Liver (tissue), 9 donors: ENCODE results near the gene PPA1. TPM values are rescaled to one million over a fixed set of nuclear protein-coding genes. Genes with fewer than 3 reads are reported as not detected.

ENCODE experiments used
- DNase-seq: peaks from one replicate; pipeline ENCODE4 v3.0.0-alpha.2; 2017; ENCODE audit warnings: low spot score
- H3K27ac ChIP-seq, 2 donors: one replicate each; pipeline ENCODE4 v1.7.0; 2013; ENCODE audit warnings: inconsistent platforms in 2 of 2, low read length in 2 of 2, control low read depth in 1 of 2, low read depth in 1 of 2, mild to moderate bottlenecking in 1 of 2
- H3K27me3 ChIP-seq, 4 donors: one replicate each; pipeline versions ENCODE4 v1.6.1 to v1.7.0; 2013; ENCODE audit warnings: low read length in 3 of 4, inconsistent platforms in 1 of 4, mild to moderate bottlenecking in 1 of 4, moderate library complexity in 1 of 4; ENCODE audit not compliant: control insufficient read depth in 4 of 4, insufficient read depth in 4 of 4
- H3K36me3 ChIP-seq, 4 donors: one replicate each; pipeline versions ENCODE4 v1.6.1 to v1.7.0; 2013; ENCODE audit warnings: low read length in 3 of 4, mild to moderate bottlenecking in 3 of 4, low read depth in 1 of 4, moderate library complexity in 1 of 4; ENCODE audit not compliant: control insufficient read depth in 4 of 4, insufficient read depth in 3 of 4
- H3K4me1 ChIP-seq, 4 donors: one replicate each; pipeline versions ENCODE4 v1.6.1 to v1.7.0; 2013; ENCODE audit warnings: low read length in 3 of 4, mild to moderate bottlenecking in 3 of 4, moderate library complexity in 1 of 4; ENCODE audit not compliant: control insufficient read depth in 4 of 4, insufficient read depth in 4 of 4
- H3K4me3 ChIP-seq, 3 donors: one replicate each; pipeline versions ENCODE4 v1.6.1 to v1.7.0; 2013; ENCODE audit warnings: low read length in 3 of 3, control low read depth in 1 of 3, low read depth in 1 of 3, mild to moderate bottlenecking in 1 of 3
- H3K9ac ChIP-seq, 2 donors: one replicate each; pipeline ENCODE4 v1.7.0; 2013; ENCODE audit warnings: low read length in 2 of 2, mild to moderate bottlenecking in 2 of 2, moderate library complexity in 2 of 2, control low read depth in 1 of 2, low read depth in 1 of 2
- H3K9me3 ChIP-seq, 4 donors: one replicate each; pipeline versions ENCODE4 v1.6.1 to v1.7.0; 2013; ENCODE audit warnings: low read length in 3 of 4; ENCODE audit not compliant: control insufficient read depth in 4 of 4
- EGR1 ChIP-seq, 2 donors: IDR thresholded peaks; 2 replicates each; pipeline ENCODE4 v1.6.1; 2016 to 2018; ENCODE audit warnings: antibody characterized with exemption in 2 of 2, low read depth in 2 of 2
- FOXA1 ChIP-seq: IDR thresholded peaks from 2 replicates; pipeline ENCODE4 v1.6.1; 2016; ENCODE audit warnings: antibody characterized with exemption
- FOXA2 ChIP-seq: IDR thresholded peaks from 2 replicates; pipeline ENCODE4 v1.6.1; 2016; ENCODE audit warnings: antibody characterized with exemption
- GABPA ChIP-seq, 2 donors: IDR thresholded peaks in 1 of 2; conservative IDR thresholded peaks in 1 of 2; 2 replicates each; pipeline ENCODE4 v1.6.1; 2016; ENCODE audit warnings: antibody characterized with exemption in 2 of 2, mild to moderate bottlenecking in 1 of 2, moderate library complexity in 1 of 2
- HNF4A ChIP-seq, 2 donors: conservative IDR thresholded peaks; 2 replicates each; pipeline ENCODE4 v1.6.1; 2016; ENCODE audit warnings: antibody characterized with exemption in 2 of 2, mild to moderate bottlenecking in 2 of 2
- HNF4G ChIP-seq: IDR thresholded peaks from 2 replicates; pipeline ENCODE4 v1.6.1; 2016; ENCODE audit warnings: antibody characterized with exemption
- JUND ChIP-seq, 2 donors: IDR thresholded peaks; 2 replicates each; pipeline ENCODE4 v1.6.1; 2016; ENCODE audit warnings: antibody characterized with exemption in 2 of 2
- NR2F2 ChIP-seq: IDR thresholded peaks from 2 replicates; pipeline ENCODE4 v1.6.1; 2016; ENCODE audit warnings: antibody characterized with exemption
- RAD21 ChIP-seq, 2 donors: IDR thresholded peaks; 2 replicates each; pipeline ENCODE4 v1.6.1; 2016; ENCODE audit warnings: antibody characterized with exemption in 2 of 2, mild to moderate bottlenecking in 2 of 2
- RXRA ChIP-seq, 2 donors: IDR thresholded peaks; 2 replicates each; pipeline ENCODE4 v1.6.1; 2017 to 2018; ENCODE audit warnings: antibody characterized with exemption in 2 of 2, mild to moderate bottlenecking in 1 of 2
- SP1 ChIP-seq: IDR thresholded peaks from 2 replicates; pipeline ENCODE4 v1.6.1; 2018; ENCODE audit warnings: antibody characterized with exemption, mild to moderate bottlenecking
- TAF1 ChIP-seq: conservative IDR thresholded peaks from 2 replicates; pipeline ENCODE4 v1.6.1; 2016; ENCODE audit warnings: antibody characterized with exemption, mild to moderate bottlenecking
- YY1 ChIP-seq: IDR thresholded peaks from 2 replicates; pipeline ENCODE4 v1.6.1; 2016; ENCODE audit warnings: antibody characterized with exemption, mild to moderate bottlenecking
- WGBS: extraction: QIAGEN DNeasy Blood & Tissue Kit; methylation state at CpG from one replicate; pipeline ENCODE4 v1.1.7; 2013; 5-methylcytosine and 5-hydroxymethylcytosine counted together
- polyA plus RNA-seq, 2 donors: library from polyadenylated mRNA; stranded (reverse) in 1 of 2; unstranded in 1 of 2; fragments of 200-250 nt in 1 of 2; fragments of >200 nt in 1 of 2; fragmentation: Nextera tagmentation in 1 of 2; extraction: Ambion mirVana in 1 of 2; gene quantifications; one replicate each; pipeline versions ENCODE4 v1.2.1 to v1.2.3, GENCODE V29; 2013 to 2015
- total RNA-seq, 2 donors: library from RNA; depleted of rRNA; stranded (reverse); fragments of >200 nt; gene quantifications; one replicate each; pipeline ENCODE4 v1.2.3, GENCODE V29; 2014
- TF ChIP-seq, protein P1 (sequence below): IDR thresholded peaks from 2 replicates; pipeline ENCODE4 v1.6.1; 2016; ENCODE audit warnings: antibody characterized with exemption, mild to moderate bottlenecking
- TF ChIP-seq, protein P2 (sequence below): IDR thresholded peaks from 2 replicates; pipeline ENCODE4 v1.6.1; 2016; ENCODE audit warnings: antibody characterized with exemption
- TF ChIP-seq, protein P3 (sequence below): fragments of 150-350 bp; IDR thresholded peaks from 2 replicates; pipeline ENCODE4 v1.5.1; 2017; ENCODE audit warnings: improper control_type of control experiment, low read depth, low read length; ENCODE audit not compliant: missing input control
- TF ChIP-seq, protein P4 (sequence below): IDR thresholded peaks from 2 replicates; pipeline ENCODE4 v1.6.1; 2016; ENCODE audit warnings: antibody characterized with exemption
- TF ChIP-seq, protein P5 (sequence below): IDR thresholded peaks from 2 replicates; pipeline ENCODE4 v1.6.1; 2016; ENCODE audit warnings: antibody characterized with exemption
- donor health status: healthy.
- donor health status: healthy.
- donor health status: healthy.
- donor health status: healthy.
- donor health status: healthy.

The PPA1 gene
- total and polyA plus RNA-seq, 4 donors = 91.1 to 111 (median 99.4) TPM

DNA sequence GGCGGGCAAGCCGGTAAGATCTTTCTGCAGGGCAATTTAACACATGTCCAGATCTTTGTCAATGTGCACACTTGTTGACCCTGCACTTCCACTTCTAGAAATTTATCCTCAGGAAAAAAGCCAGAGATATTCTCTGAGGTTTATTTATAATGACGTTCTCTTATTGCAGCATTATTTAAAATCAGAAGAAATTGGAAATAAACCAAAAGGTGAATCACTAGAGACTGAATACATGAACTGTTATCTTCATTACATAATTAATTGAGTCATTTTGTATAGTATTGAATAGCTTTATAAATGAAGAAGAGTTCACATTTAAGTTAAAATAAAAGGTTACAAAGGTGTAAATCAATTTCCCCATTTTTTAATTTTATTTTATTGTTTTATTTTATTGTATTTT lies 46.7 kb downstream of the PPA1 start:
- no peak for DNase-seq
- no peak overlapping the region for H3K27ac ChIP-seq
- WGBS = 80% methylated on average over 3 of the region's 3 CpGs

DNA sequence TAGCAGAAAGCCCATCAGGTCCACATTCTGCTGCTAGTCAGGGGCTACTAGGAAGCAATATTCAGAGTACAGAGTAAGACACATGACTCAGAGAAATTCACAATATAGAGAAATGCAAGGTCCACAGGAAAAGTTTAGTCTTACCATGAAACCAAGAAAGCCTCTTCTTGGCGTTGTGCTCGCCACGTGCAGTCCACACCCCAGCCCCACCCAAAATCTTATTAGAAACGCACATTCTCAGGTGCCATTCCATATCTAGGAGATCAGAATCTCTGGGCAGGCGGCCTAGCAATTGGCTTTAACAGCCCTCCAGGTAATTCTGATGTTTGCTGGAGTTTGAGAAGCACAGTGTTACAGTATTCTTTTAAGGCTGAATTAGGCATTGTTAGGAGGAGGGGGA lies 47.1 kb downstream of the PPA1 start:
- no peaks in the 10 kb centered on the region for H3K4me1 ChIP-seq
- DNase-seq = no peak
- 84% methylated on average over 5 of the region's 5 CpGs for WGBS
- TF ChIP-seq, protein P1, sequence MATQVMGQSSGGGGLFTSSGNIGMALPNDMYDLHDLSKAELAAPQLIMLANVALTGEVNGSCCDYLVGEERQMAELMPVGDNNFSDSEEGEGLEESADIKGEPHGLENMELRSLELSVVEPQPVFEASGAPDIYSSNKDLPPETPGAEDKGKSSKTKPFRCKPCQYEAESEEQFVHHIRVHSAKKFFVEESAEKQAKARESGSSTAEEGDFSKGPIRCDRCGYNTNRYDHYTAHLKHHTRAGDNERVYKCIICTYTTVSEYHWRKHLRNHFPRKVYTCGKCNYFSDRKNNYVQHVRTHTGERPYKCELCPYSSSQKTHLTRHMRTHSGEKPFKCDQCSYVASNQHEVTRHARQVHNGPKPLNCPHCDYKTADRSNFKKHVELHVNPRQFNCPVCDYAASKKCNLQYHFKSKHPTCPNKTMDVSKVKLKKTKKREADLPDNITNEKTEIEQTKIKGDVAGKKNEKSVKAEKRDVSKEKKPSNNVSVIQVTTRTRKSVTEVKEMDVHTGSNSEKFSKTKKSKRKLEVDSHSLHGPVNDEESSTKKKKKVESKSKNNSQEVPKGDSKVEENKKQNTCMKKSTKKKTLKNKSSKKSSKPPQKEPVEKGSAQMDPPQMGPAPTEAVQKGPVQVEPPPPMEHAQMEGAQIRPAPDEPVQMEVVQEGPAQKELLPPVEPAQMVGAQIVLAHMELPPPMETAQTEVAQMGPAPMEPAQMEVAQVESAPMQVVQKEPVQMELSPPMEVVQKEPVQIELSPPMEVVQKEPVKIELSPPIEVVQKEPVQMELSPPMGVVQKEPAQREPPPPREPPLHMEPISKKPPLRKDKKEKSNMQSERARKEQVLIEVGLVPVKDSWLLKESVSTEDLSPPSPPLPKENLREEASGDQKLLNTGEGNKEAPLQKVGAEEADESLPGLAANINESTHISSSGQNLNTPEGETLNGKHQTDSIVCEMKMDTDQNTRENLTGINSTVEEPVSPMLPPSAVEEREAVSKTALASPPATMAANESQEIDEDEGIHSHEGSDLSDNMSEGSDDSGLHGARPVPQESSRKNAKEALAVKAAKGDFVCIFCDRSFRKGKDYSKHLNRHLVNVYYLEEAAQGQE = no peak
- TF ChIP-seq HNF4A (conservative IDR thresholded peaks at IDR 0.05) (no peak), TAF1 (no peak), NR2F2 (no peak), JUND (IDR thresholded peaks at IDR 0.05) (no peak), YY1 (no peak), RAD21 (IDR thresholded peaks at IDR 0.05) (no peak), SP1 (no peak)

More for the DNA sequence above, 46.7 kb downstream of the PPA1 start:
- Histone ChIP-seq H3K27me3 (no peaks in the 10 kb centered on the region), H3K36me3 (no peaks in the 10 kb centered on the region), H3K4me1 (no peaks in the 10 kb centered on the region), H3K4me3 (no peak overlapping the region), H3K9ac (no peak overlapping the region), H3K9me3 (no peaks in the 10 kb centered on the region)
- no peak for TF ChIP-seq EGR1 (IDR thresholded peaks at IDR 0.05; ENCODE audit: low read depth in 2 of 2)
- TF ChIP-seq, protein P2, sequence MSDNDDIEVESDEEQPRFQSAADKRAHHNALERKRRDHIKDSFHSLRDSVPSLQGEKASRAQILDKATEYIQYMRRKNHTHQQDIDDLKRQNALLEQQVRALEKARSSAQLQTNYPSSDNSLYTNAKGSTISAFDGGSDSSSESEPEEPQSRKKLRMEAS = no peak
- no peak for TF ChIP-seq GABPA (IDR thresholded peaks at IDR 0.05 in 1 of 2, conservative IDR thresholded peaks at IDR 0.05 in 1 of 2)
- TF ChIP-seq, protein P3, sequence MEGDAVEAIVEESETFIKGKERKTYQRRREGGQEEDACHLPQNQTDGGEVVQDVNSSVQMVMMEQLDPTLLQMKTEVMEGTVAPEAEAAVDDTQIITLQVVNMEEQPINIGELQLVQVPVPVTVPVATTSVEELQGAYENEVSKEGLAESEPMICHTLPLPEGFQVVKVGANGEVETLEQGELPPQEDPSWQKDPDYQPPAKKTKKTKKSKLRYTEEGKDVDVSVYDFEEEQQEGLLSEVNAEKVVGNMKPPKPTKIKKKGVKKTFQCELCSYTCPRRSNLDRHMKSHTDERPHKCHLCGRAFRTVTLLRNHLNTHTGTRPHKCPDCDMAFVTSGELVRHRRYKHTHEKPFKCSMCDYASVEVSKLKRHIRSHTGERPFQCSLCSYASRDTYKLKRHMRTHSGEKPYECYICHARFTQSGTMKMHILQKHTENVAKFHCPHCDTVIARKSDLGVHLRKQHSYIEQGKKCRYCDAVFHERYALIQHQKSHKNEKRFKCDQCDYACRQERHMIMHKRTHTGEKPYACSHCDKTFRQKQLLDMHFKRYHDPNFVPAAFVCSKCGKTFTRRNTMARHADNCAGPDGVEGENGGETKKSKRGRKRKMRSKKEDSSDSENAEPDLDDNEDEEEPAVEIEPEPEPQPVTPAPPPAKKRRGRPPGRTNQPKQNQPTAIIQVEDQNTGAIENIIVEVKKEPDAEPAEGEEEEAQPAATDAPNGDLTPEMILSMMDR = no peak
- TF ChIP-seq JUND (IDR thresholded peaks at IDR 0.05) = no peak
- TF ChIP-seq, protein P1 = no peak
- no peak for TF ChIP-seq HNF4A (conservative IDR thresholded peaks at IDR 0.05)
- no peak for TF ChIP-seq NR2F2
- TF ChIP-seq, protein P4, sequence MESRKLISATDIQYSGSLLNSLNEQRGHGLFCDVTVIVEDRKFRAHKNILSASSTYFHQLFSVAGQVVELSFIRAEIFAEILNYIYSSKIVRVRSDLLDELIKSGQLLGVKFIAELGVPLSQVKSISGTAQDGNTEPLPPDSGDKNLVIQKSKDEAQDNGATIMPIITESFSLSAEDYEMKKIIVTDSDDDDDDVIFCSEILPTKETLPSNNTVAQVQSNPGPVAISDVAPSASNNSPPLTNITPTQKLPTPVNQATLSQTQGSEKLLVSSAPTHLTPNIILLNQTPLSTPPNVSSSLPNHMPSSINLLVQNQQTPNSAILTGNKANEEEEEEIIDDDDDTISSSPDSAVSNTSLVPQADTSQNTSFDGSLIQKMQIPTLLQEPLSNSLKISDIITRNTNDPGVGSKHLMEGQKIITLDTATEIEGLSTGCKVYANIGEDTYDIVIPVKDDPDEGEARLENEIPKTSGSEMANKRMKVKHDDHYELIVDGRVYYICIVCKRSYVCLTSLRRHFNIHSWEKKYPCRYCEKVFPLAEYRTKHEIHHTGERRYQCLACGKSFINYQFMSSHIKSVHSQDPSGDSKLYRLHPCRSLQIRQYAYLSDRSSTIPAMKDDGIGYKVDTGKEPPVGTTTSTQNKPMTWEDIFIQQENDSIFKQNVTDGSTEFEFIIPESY = no peak
- no peak for TF ChIP-seq HNF4G
- TF ChIP-seq YY1 = no peak
- TF ChIP-seq FOXA1 = no peak
- no peak for TF ChIP-seq TAF1
- TF ChIP-seq SP1 = no peak
- TF ChIP-seq FOXA2 = no peak
- TF ChIP-seq, protein P5, sequence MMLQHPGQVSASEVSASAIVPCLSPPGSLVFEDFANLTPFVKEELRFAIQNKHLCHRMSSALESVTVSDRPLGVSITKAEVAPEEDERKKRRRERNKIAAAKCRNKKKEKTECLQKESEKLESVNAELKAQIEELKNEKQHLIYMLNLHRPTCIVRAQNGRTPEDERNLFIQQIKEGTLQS = no peak
- TF ChIP-seq RAD21 (IDR thresholded peaks at IDR 0.05) = no peak
- TF ChIP-seq RXRA (IDR thresholded peaks at IDR 0.05) = no peak

More for the DNA sequence above, 47.1 kb downstream of the PPA1 start:
- no peak overlapping the region for H3K9ac ChIP-seq
- no peak overlapping the region for H3K4me3 ChIP-seq
- no peaks in the 10 kb centered on the region for H3K36me3 ChIP-seq
- H3K27me3 ChIP-seq = no peaks in the 10 kb centered on the region
- H3K27ac ChIP-seq = no peak overlapping the region
- no peaks in the 10 kb centered on the region for H3K9me3 ChIP-seq
